Measurements from ENCODE around the gene CATSPERD. TPM values are rescaled to one million over a fixed set of nuclear protein-coding genes. Genes with fewer than 3 reads are reported as not detected.

The CATSPERD gene
- total RNA-seq, 1 experiment from 2014 or later, result not detected

GRCh38 chr19:5707576-5708575 is 12.6 kb upstream of the CATSPERD start:
- no peaks in the 10 kb centered on the region for H3K4me1 Mint-ChIP-seq
- no peak overlapping the region for H3K4me3 Mint-ChIP-seq
- no peak for DNase-seq

More at GRCh38 chr19:5707576-5708575, 12.6 kb upstream of the CATSPERD start:
- no peak overlapping the region for H2AFZ ChIP-seq (ENCODE audit: low read length)
- no peak overlapping the region for H3K4me2 ChIP-seq (ENCODE audit: insufficient read depth, insufficient read length, low read length)
- H3K27ac ChIP-seq (ENCODE audit: insufficient read length, low read depth, low read length), result no peak overlapping the region
- H3K79me1 ChIP-seq (ENCODE audit: insufficient read depth, low read depth, low read length, poor library complexity, severe bottlenecking), result no peaks in the 10 kb centered on the region
- no peaks in the 10 kb centered on the region for H3K27me3 ChIP-seq (ENCODE audit: insufficient read depth, low read length)
- peaks cover 2% of the 10 kb centered on the region for H3K23me2 ChIP-seq (ENCODE audit: insufficient read length, low read depth, low read length, poor library complexity, severe bottlenecking)
- H3K79me2 ChIP-seq (ENCODE audit: insufficient read depth, low read length), result no peaks in the 10 kb centered on the region
- no peak overlapping the region for H2BK120ac ChIP-seq (ENCODE audit: low read depth, low read length, poor library complexity, severe bottlenecking)
- no peak overlapping the region for H2BK15ac ChIP-seq (ENCODE audit: low read depth, low read length)
- H3K36me3 Mint-ChIP-seq (ENCODE audit: insufficient read depth in 1 of 3, low read depth in 3 of 3), result peaks cover 48 to 92% (median 74%) of the 10 kb centered on the region in 3 experiments
- H4K5ac ChIP-seq (ENCODE audit: insufficient read length, low read depth, low read length), result no peak overlapping the region
- H4K91ac ChIP-seq (ENCODE audit: insufficient read length, low read depth, low read length), result no peak overlapping the region
- no peak overlapping the region for H4K8ac ChIP-seq (replicated peaks; ENCODE audit: insufficient read length, low read depth, low read length)
- no peak overlapping the region for H2BK12ac ChIP-seq (ENCODE audit: insufficient read length, low read depth, low read length)
- no peak overlapping the region for H3K56ac ChIP-seq (ENCODE audit: insufficient read length, low read depth, low read length)
- no peak overlapping the region for H3K14ac ChIP-seq (ENCODE audit: insufficient read depth, low read length)
- no peaks in the 10 kb centered on the region; the same call in 1 of the 2 replicates for H3K27me3 Mint-ChIP-seq (ENCODE audit: low read depth)
- no peak overlapping the region for H3K9ac ChIP-seq (ENCODE audit: extremely low read depth, insufficient read length, low read length)
- H2BK20ac ChIP-seq (ENCODE audit: low read depth, low read length, poor library complexity, severe bottlenecking), result no peak overlapping the region
- H3K23ac ChIP-seq (ENCODE audit: insufficient read length, low read depth, low read length), result no peak overlapping the region
- no peak overlapping the region for H3T11ph ChIP-seq (ENCODE audit: low read length)
- H3K4me1 ChIP-seq (ENCODE audit: insufficient read depth, low read length), result no peaks in the 10 kb centered on the region
- no peaks in the 10 kb centered on the region for H3K9me3 ChIP-seq (ENCODE audit: control insufficient read depth, low read depth, low read length)
- H2BK5ac ChIP-seq (ENCODE audit: insufficient read length, low read length), result no peak overlapping the region
- WGBS (ENCODE audit: extremely low coverage, insufficient read length, low lambda C conversion rate), result no CpG with 5 or more reads among the region's 37 CpGs
- H3K9me3 Mint-ChIP-seq, result 0 out of 5 replicates have a peak, but pooled peaks cover 0 to 3% of the 10 kb centered on the region in 2 experiments
- H3K18ac ChIP-seq (ENCODE audit: insufficient read length, low read depth, low read length), result no peak overlapping the region
- H3K27ac Mint-ChIP-seq, result no peak overlapping the region
- TF ChIP-seq CTCF (conservative IDR thresholded peaks at IDR 0.05), result no peak
- no peak overlapping the region for H2AK5ac ChIP-seq (ENCODE audit: insufficient read length, low read length)
- no peaks in the 10 kb centered on the region for H4K20me1 ChIP-seq (ENCODE audit: control insufficient read depth, insufficient read depth, insufficient read length)
- no peak overlapping the region for H3K4ac ChIP-seq (ENCODE audit: low read depth, low read length)

All from H9 (cell line).